HG02763 (cell line): Measurements from ENCODE around the gene NHS.

Experiments used
- ATAC-seq: cut with Tn5 transposase; IDR thresholded peaks from one replicate; pipeline ENCODE4 v1.9.1; 2021; ENCODE audit warnings: mild to moderate bottlenecking, moderate library complexity; ENCODE audit not compliant: unreplicated experiment

NHS gene

GRCh38 chrX:17616936-17617335 is 241.9 kb downstream of the NHS start:
- ATAC-seq = no peak

- no peak for ATAC-seq
Measured at GRCh38 chrX:17617806-17618205, 242.8 kb downstream of the NHS start.

GRCh38 chrX:17621566-17622270 is 246.7 kb downstream of the NHS start:
- ATAC-seq = no peak

- no peak for ATAC-seq
Measured at GRCh38 chrX:17622331-17622730, 247.3 kb downstream of the NHS start.

- ATAC-seq = no peak
Measured at GRCh38 chrX:17623750-17624149, 248.8 kb downstream of the NHS start.

- ATAC-seq = no peak
Measured at GRCh38 chrX:17627026-17627425, 252.0 kb downstream of the NHS start.

GRCh38 chrX:17628976-17629375 is 254.0 kb downstream of the NHS start:
- ATAC-seq = no peak

- no peak for ATAC-seq
Measured at GRCh38 chrX:17629519-17629918, 254.5 kb downstream of the NHS start.

GRCh38 chrX:17631647-17632046 is 256.6 kb downstream of the NHS start:
- no peak for ATAC-seq

- no peak for ATAC-seq
Measured at GRCh38 chrX:17632942-17633341, 257.9 kb downstream of the NHS start.

- no peak for ATAC-seq
Measured at GRCh38 chrX:17633546-17633945, 258.5 kb downstream of the NHS start.

GRCh38 chrX:17634542-17635207 is 259.7 kb downstream of the NHS start:
- ATAC-seq = no peak

GRCh38 chrX:17635231-17635630 is 260.2 kb downstream of the NHS start:
- ATAC-seq = no peak

GRCh38 chrX:17637235-17637634 is 262.2 kb downstream of the NHS start:
- ATAC-seq = no peak

GRCh38 chrX:17638731-17639130 is 263.7 kb downstream of the NHS start:
- no peak for ATAC-seq

GRCh38 chrX:17642891-17643290 is 267.9 kb downstream of the NHS start:
- ATAC-seq = no peak

GRCh38 chrX:17643528-17643927 is 268.5 kb downstream of the NHS start:
- no peak for ATAC-seq

GRCh38 chrX:17644001-17644400 is 269.0 kb downstream of the NHS start:
- ATAC-seq = no peak

GRCh38 chrX:17654116-17654515 is 279.1 kb downstream of the NHS start:
- ATAC-seq = no peak

- no peak for ATAC-seq
Measured at GRCh38 chrX:17655211-17656034, 280.4 kb downstream of the NHS start.

GRCh38 chrX:17656035-17656418 is 281.0 kb downstream of the NHS start:
- ATAC-seq = no peak

GRCh38 chrX:17656556-17656955 is 281.6 kb downstream of the NHS start:
- no peak for ATAC-seq
